WTC11 (cell line): ENCODE data around the gene ATG16L1. TPM values are rescaled to one million over a fixed set of nuclear protein-coding genes. Genes with fewer than 3 reads are reported as not detected.

Experiments
- ATAC-seq: fragments of 200-7000 bp; cut with Tn5 transposase; 2 replicates; pipeline ENCODE4 v1.10.0; 2021; ENCODE audit warnings: mild to moderate bottlenecking, moderate library complexity
- CTCF ChIA-PET: fragments of 300-600 bp; sonication (Branson Sonifier 250); formaldehyde crosslinking; loops from one replicate; lab custom pipeline; 2021; ENCODE audit warnings: antibody characterized with exemption; lab: Charles Lee
- POLR2A ChIA-PET: fragments of 350-600 bp; sonication (Branson Sonifier 250); formaldehyde crosslinking; loops from one replicate; lab custom pipeline; 2021; ENCODE audit warnings: antibody characterized with exemption; lab: Charles Lee
- DNase-seq: peaks from one replicate; pipeline ENCODE4 v3.0.0; 2021; ENCODE audit warnings: low spot score
- H3K27ac Mint-ChIP-seq: 2 replicates; pipeline ENCODE4 v1.8.0; 2021; ENCODE audit warnings: mixed read lengths
- H3K27me3 Mint-ChIP-seq: 2 replicates; pipeline ENCODE4 v1.8.0; 2021; ENCODE audit warnings: low read depth, mild to moderate bottlenecking, moderate library complexity, mixed read lengths
- H3K36me3 Mint-ChIP-seq: 2 replicates; pipeline ENCODE4 v1.8.0; 2021; ENCODE audit warnings: mixed read lengths
- H3K4me1 Mint-ChIP-seq: 2 replicates; pipeline ENCODE4 v1.8.0; 2022; ENCODE audit warnings: mixed read lengths
- H3K4me3 Mint-ChIP-seq: 2 replicates; pipeline ENCODE4 v1.8.0; 2021; ENCODE audit warnings: mild to moderate bottlenecking, moderate library complexity, mixed read lengths
- H3K9me3 Mint-ChIP-seq: 2 replicates; pipeline ENCODE4 v1.8.0; 2021; ENCODE audit warnings: mixed read lengths
- CTCF ChIP-seq: fragments of 200-600 bp; IDR thresholded peaks from 2 replicates; pipeline ENCODE4 v1.8.0; 2022; ENCODE audit warnings: antibody characterized with exemption
- E2F5 ChIP-seq: sonication (generic); formaldehyde crosslinking; IDR thresholded peaks from 2 replicates; pipeline ENCODE4 v1.8.1; 2022; ENCODE audit warnings: mild to moderate bottlenecking, moderate library complexity, missing genetic modification reagents
- total RNA-seq: library from RNA; stranded (reverse); gene quantifications from 3 replicates; pipeline ENCODE4 v1.2.3, GENCODE V29; 2021
- TF ChIP-seq, protein P1 (sequence below): sonication (generic); formaldehyde crosslinking; IDR thresholded peaks from 2 replicates; pipeline ENCODE4 v1.8.1; 2023; ENCODE audit warnings: mild to moderate bottlenecking, missing genetic modification reagents
- TF ChIP-seq, protein P2 (sequence below): fragments of 250-450 bp; sonication (Bioruptor Pico); IDR thresholded peaks from 2 replicates; pipeline ENCODE4 v1.9.0; 2021; ENCODE audit warnings: moderate library complexity, mild to moderate bottlenecking, inconsistent platforms, borderline replicate concordance

The ATG16L1 gene
- total RNA-seq, 1 experiment from 2014 or later: 31.8 TPM

- Mint-ChIP-seq H3K4me1 (no peaks in the 10 kb centered on the region), H3K9me3 (peaks cover 6% of the 10 kb centered on the region), H3K36me3 (no peaks in the 10 kb centered on the region), H3K27ac (no peak overlapping the region), H3K27me3 (no peaks in the 10 kb centered on the region; the same call in 1 of the 2 replicates), H3K4me3 (no peak overlapping the region)
- TF ChIP-seq, protein P1, sequence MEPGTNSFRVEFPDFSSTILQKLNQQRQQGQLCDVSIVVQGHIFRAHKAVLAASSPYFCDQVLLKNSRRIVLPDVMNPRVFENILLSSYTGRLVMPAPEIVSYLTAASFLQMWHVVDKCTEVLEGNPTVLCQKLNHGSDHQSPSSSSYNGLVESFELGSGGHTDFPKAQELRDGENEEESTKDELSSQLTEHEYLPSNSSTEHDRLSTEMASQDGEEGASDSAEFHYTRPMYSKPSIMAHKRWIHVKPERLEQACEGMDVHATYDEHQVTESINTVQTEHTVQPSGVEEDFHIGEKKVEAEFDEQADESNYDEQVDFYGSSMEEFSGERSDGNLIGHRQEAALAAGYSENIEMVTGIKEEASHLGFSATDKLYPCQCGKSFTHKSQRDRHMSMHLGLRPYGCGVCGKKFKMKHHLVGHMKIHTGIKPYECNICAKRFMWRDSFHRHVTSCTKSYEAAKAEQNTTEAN (CRISPR knock-in tag): no peak
- TF ChIP-seq CTCF (no peak), E2F5 (CRISPR knock-in tag) (no peak)
- TF ChIP-seq, protein P2, sequence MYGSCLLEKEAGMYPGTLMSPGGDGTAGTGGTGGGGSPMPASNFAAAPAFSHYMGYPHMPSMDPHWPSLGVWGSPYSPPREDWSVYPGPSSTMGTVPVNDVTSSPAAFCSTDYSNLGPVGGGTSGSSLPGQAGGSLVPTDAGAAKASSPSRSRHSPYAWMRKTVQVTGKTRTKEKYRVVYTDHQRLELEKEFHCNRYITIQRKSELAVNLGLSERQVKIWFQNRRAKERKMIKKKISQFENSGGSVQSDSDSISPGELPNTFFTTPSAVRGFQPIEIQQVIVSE (CRISPR knock-in tag): no peak
- ATAC-seq (no peak), DNase-seq (no peak)
- CTCF ChIA-PET: interaction anchor here (1.7 to 4.2 kb wide), 2 partner anchors 11 to 105 kb away, joined by 4 to 34 read pairs; partner anchors contain the start of gene DGKD
- POLR2A ChIA-PET: interaction anchor here (0.6 kb wide), 1 partner anchor 1539 kb away, joined by 3 read pairs; no protein-coding TSS in a partner anchor
Observed at GRCh38 chr2:233343171-233343705, 91.8 kb downstream of the ATG16L1 start.

Other genes starting within 250 kb of the ATG16L1 start
- 4.5 to 6.6 TPM (median 5.4 TPM) in 3 replicates for gene NGEF, start 238.4 kb upstream of the ATG16L1 start, total RNA-seq
- not detected in 3 replicates for gene NEU2, start 219.0 kb upstream of the ATG16L1 start, total RNA-seq
- gene INPP5D, start 191.3 kb upstream of the ATG16L1 start, total RNA-seq: 17.2 to 23.7 TPM (median 22.3 TPM) in 3 replicates
- gene SAG, start 56.1 kb downstream of the ATG16L1 start, total RNA-seq: 0.14 TPM in 1 of 3 replicates, not detected in the others
- gene DGKD, start 102.8 kb downstream of the ATG16L1 start, total RNA-seq: 30.6 to 41.4 TPM (median 31.9 TPM) in 3 replicates